HG03139 (cell line): ENCODE results near the gene PLA2G4D.

Experiments
- ATAC-seq: cut with Tn5 transposase; IDR thresholded peaks from one replicate; pipeline ENCODE4 v1.9.1; 2021; ENCODE audit not compliant: unreplicated experiment

The PLA2G4D gene

DNA sequence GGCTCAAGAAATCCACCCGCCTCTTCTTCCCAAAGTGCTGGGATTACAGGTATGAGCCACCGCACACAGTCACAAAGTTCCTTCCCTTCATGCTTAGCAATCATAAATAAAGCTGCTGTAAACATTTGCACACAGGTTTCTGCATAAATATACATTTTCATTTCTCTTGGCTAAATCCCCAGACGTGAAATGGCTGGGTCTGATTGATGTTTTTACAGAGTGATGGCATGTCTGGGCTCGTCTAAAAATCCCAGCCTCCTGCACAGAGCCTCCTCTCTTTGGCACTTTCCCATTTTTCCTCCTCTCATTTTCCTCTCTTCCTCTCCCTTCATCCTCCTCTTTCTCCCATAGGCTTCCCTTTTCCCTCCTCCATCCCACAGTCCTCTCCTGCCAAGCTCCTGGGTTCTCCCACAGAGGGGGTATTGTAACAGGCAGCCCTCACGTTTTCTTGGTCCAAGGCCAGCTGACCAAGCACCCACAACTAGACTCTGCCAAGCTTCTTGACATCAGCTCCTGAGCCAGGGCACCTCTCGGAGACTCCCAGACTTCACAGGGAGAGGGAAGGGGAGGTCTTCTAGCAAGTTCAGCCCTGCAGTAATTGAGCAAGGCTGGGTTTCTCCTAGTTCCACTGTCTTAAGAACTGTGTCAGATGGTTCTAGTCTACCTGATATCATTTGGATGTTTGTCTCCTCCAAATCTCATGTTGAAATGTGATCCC lies 63.0 kb downstream of the PLA2G4D start:
- ATAC-seq: no peak

- no peak for ATAC-seq
These were observed 66.8 kb downstream of the PLA2G4D start for GRCh38 chr15:42027521-42027920.

DNA sequence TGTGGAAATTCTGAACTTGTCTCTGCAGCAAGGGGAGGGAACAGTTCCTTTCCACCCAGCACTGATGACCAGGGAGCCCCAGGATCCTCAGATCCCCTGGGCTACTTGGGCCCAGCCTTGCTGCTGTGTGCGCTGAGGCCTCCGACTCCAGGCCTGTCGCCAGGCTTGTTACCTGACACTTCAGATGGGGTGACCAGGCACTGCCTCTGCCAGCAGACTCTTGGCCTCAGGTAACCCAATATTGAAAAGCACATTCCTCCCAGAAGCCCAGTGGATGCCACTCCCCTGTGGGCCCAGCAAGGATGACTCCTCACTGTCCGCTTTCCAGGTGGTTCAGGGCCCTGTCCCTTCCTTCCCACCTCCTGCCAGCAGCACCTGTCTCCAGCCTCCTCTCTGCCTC lies 70.1 kb downstream of the PLA2G4D start:
- ATAC-seq: no peak

DNA sequence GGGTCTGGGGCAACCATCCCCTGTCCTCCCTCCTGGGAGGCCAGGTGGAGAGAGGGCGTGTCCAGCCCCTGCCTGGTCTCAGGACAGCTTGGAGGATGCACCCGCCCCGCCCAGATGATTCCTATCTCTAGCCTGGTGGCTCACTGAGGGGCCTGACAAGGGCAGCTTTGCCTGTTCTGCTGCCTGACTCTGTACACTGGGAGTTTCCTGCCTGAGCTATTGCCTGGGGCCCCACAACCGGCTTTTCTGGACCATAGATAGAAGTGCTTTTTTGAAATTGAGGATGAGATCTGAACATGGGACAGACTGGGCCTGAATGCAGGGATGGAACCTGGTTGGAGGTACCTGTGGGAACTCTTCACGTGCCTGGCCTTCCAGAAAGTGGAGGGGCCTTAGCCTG lies 72.8 kb downstream of the PLA2G4D start:
- ATAC-seq: no peak

DNA sequence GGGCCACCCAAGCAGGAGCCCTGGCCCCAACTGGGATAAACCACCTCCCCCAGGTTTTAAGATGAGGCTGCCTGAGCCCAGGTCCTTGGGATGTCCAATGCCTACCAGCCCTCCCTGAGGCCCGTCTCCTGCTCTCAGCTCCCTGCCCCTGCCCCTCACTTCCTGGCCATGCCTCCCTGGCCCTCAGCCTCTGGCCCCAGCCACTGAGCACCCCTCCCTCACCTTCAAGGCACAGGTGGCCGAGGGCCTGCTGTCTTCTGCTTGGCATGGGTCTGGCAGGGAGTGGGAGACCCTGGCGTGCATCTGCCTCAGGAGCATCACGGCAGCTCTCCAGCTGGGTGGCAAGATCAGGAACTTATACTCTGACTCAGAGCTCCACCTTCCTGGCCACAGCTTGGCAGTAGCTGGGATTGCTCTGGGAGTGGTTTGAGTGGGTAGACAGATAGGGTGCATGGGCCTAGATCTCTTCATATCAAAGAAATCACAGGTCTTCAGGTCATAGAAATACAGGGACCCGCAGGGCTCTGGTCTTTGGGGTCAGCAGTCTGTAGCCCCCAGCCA lies 73.6 kb downstream of the PLA2G4D start, which contains the start of gene PLA2G4E:
PLA2G4E (minus strand) TSS at position 330 of the 561 bp plus-strand sequence; CDS start at position 318, 12 bp downstream.
- ATAC-seq: no peak

DNA sequence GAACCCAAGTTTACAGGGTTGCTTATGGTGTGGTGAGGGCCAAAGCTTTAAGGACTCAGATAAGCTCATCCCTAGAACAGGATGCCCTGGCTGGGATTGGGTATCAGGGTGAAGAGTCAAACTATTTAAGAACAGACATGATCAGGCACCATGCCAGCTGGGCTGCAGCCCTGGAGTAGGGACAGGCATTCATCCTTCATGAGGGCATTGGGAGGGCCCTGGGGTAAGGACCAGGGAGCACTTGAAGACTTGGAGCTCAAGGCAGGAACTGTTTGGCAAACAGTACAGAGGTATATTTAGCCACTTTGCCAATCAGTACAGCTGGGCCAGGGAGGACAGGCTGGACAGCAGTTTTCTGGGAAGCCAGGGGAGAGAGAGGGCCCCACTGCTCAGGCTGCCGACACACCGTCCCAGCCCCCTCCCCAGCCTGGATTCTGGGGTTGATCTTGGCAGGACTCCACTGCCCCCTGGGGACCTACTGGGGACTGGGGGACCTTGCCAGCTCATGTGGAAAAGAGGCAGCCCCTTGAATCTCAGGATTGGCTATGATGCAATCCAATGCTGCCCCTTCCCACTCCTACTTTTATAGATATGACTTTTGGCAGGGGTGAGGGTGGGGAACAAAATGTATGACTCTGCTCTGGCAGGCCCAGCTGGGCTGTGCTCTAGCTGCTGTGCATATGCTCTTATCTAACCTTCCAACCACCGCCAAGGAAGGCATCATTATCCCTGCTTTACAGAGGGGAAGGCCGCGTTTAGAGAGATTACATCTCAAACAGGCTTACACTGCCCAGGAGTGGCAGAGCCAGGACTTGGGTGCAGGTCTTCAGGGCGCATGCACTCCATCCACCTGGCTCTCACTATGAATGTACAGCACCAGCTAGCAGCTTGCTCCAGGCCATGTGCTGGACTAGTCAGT lies 75.8 kb downstream of the PLA2G4D start:
- no peak for ATAC-seq
